IMR-90 (cell line): Measurements from ENCODE around the gene UNC13C. TPM values are rescaled to one million over a fixed set of nuclear protein-coding genes. Genes with fewer than 3 reads are reported as not detected.

Experiments
- ATAC-seq: fragments of 200-7000 bp; cut with Tn5 transposase; 2 replicates; pipeline ENCODE4 v1.9.1; 2020; ENCODE audit warnings: low read depth, mild to moderate bottlenecking, moderate library complexity
- BruUV-seq: library from RNA; stranded (reverse); fragments of 400-500 nt; replicated peaks from 2 replicates; lab custom pipeline; 2021; lab: Mats Ljungman, UMichigan
- CTCF ChIA-PET: fragments of 300-600 bp; formaldehyde crosslinking; extraction: SDS; loops from one replicate; lab custom pipeline; 2021; ENCODE audit warnings: antibody characterized with exemption; lab: Yijun Ruan, JAX
- POLR2A ChIA-PET: fragments of 300-600 bp; sonication (Branson Sonifier 250); formaldehyde crosslinking; loops from one replicate; lab custom pipeline; 2022; ENCODE audit warnings: antibody characterized with exemption; ENCODE audit not compliant: unreplicated experiment; lab: Charles Lee
- DNase-seq: peaks from one replicate; pipeline ENCODE4 v3.0.0; 2013
- H2AFZ ChIP-seq: replicated peaks from 2 replicates; pipeline ENCODE3; 2013; ENCODE audit warnings: low read length, mild to moderate bottlenecking; ENCODE audit not compliant: poor library complexity
- H2AK5ac ChIP-seq: 2 replicates; pipeline ENCODE4 v1.6.1; 2013; ENCODE audit warnings: low read depth, low read length, inconsistent platforms
- H2AK9ac ChIP-seq: replicated peaks from 2 replicates; pipeline ENCODE3; 2013; ENCODE audit warnings: mild to moderate bottlenecking, low read depth, low read length, moderate library complexity; ENCODE audit not compliant: poor library complexity
- H2BK120ac ChIP-seq: 2 replicates; pipeline ENCODE4 v1.6.1; 2013; ENCODE audit warnings: low read depth, low read length, inconsistent platforms
- H2BK15ac ChIP-seq: 3 replicates; pipeline ENCODE4 v1.6.1; 2013; ENCODE audit warnings: low read depth, low read length, inconsistent platforms
- H2BK20ac ChIP-seq: 2 replicates; pipeline ENCODE4 v1.6.1; 2013; ENCODE audit warnings: low read depth, mild to moderate bottlenecking, inconsistent platforms, low read length, moderate library complexity
- H2BK5ac ChIP-seq: 2 replicates; pipeline ENCODE4 v1.6.1; 2013; ENCODE audit warnings: mild to moderate bottlenecking, low read depth, low read length, inconsistent platforms; ENCODE audit not compliant: poor library complexity, severe bottlenecking
- H3K14ac ChIP-seq: replicated peaks from 2 replicates; pipeline ENCODE4 v1.6.1; 2013; ENCODE audit warnings: low read depth, low read length, inconsistent platforms
- H3K18ac ChIP-seq: 2 replicates; pipeline ENCODE4 v1.6.1; 2013; ENCODE audit warnings: low read depth, low read length, control low read depth
- H3K23ac ChIP-seq: 2 replicates; pipeline ENCODE4 v1.6.1; 2013; ENCODE audit warnings: low read depth, low read length, inconsistent platforms
- H3K27ac ChIP-seq: 2 replicates; pipeline ENCODE4 v1.5.1; 2013; ENCODE audit warnings: mild to moderate bottlenecking, control low read depth, low read length; ENCODE audit not compliant: insufficient read depth
- H3K27me3 ChIP-seq: 2 replicates; pipeline ENCODE4 v1.6.1; 2013; ENCODE audit warnings: low read length; ENCODE audit not compliant: control insufficient read depth, insufficient read depth
- H3K36me3 ChIP-seq: 2 replicates; pipeline ENCODE4 v1.6.1; 2013; ENCODE audit warnings: low read length, mixed read lengths; ENCODE audit not compliant: control insufficient read depth, insufficient read depth
- H3K4ac ChIP-seq: 2 replicates; pipeline ENCODE4 v1.6.1; 2013; ENCODE audit warnings: low read depth, low read length, inconsistent platforms
- H3K4me1 ChIP-seq: 2 replicates; pipeline ENCODE4 v1.6.1; 2013; ENCODE audit warnings: low read length, mixed read lengths; ENCODE audit not compliant: control insufficient read depth, insufficient read depth
- H3K4me2 ChIP-seq: 2 replicates; pipeline ENCODE4 v1.6.1; 2013; ENCODE audit warnings: low read depth, mild to moderate bottlenecking, control low read depth, low read length, moderate library complexity
- H3K4me3 ChIP-seq: 2 replicates; pipeline ENCODE4 v1.5.1; 2013; ENCODE audit warnings: low read depth, mild to moderate bottlenecking, control low read depth, low read length, moderate library complexity; ENCODE audit not compliant: insufficient read depth
- H3K56ac ChIP-seq: 2 replicates; pipeline ENCODE4 v1.6.1; 2013; ENCODE audit warnings: low read length, inconsistent platforms; ENCODE audit not compliant: insufficient read depth; ENCODE audit errors: extremely low read depth
- H3K79me1 ChIP-seq, 2 experiments: 2 replicates each; pipeline ENCODE4 v1.6.1; 2013; ENCODE audit warnings: low read length in 2 of 2, inconsistent platforms in 1 of 2, low read depth in 1 of 2
- H3K9ac ChIP-seq: 2 replicates; pipeline ENCODE4 v1.6.1; 2013; ENCODE audit warnings: low read depth, low read length, control low read depth
- H3K9me1 ChIP-seq: 2 replicates; pipeline ENCODE4 v1.6.1; 2013; ENCODE audit warnings: low read length, inconsistent platforms; ENCODE audit not compliant: insufficient read depth
- H3K9me3 ChIP-seq: 2 replicates; pipeline ENCODE4 v1.6.1; 2013; ENCODE audit warnings: low read length; ENCODE audit not compliant: control insufficient read depth, insufficient read depth
- H4K20me1 ChIP-seq: 2 replicates; pipeline ENCODE4 v1.6.1; 2013; ENCODE audit warnings: low read length, inconsistent platforms; ENCODE audit not compliant: insufficient read depth
- H4K5ac ChIP-seq: 2 replicates; pipeline ENCODE4 v1.6.1; 2013; ENCODE audit warnings: mild to moderate bottlenecking, low read depth, low read length, control low read depth
- H4K8ac ChIP-seq, 2 experiments: 2 replicates each; pipeline ENCODE4 v1.6.1; 2013; ENCODE audit warnings: low read depth in 2 of 2, low read length in 2 of 2, control low read depth in 1 of 2, inconsistent platforms in 1 of 2
- H4K91ac ChIP-seq: 2 replicates; pipeline ENCODE4 v1.6.1; 2013; ENCODE audit warnings: low read depth, low read length, inconsistent platforms; ENCODE audit not compliant: insufficient read depth
- BHLHE40 ChIP-seq: fragments of 150-350 bp; IDR thresholded peaks from 2 replicates; pipeline ENCODE4 v1.6.1; 2016; ENCODE audit warnings: mild to moderate bottlenecking, low read depth, low read length
- CEBPB ChIP-seq: IDR thresholded peaks from 2 replicates; pipeline ENCODE4 v1.6.1; 2012; ENCODE audit warnings: low read depth, low read length, improper control_type of control experiment
- CHD1 ChIP-seq: IDR thresholded peaks from 2 replicates; pipeline ENCODE4 v1.6.1; 2012; ENCODE audit warnings: low read depth, low read length, improper control_type of control experiment
- MAFK ChIP-seq: IDR thresholded peaks from 2 replicates; pipeline ENCODE4 v1.6.1; 2012; ENCODE audit warnings: low read depth, low read length, improper control_type of control experiment
- MAZ ChIP-seq: IDR thresholded peaks from 2 replicates; pipeline ENCODE4 v1.6.1; 2012; ENCODE audit warnings: low read depth, mild to moderate bottlenecking, low read length, improper control_type of control experiment, moderate library complexity, borderline replicate concordance
- MXI1 ChIP-seq: IDR thresholded peaks from 2 replicates; pipeline ENCODE4 v1.6.1; 2012; ENCODE audit warnings: low read depth, mild to moderate bottlenecking, low read length, moderate library complexity, borderline replicate concordance
- RFX5 ChIP-seq: IDR thresholded peaks from 2 replicates; pipeline ENCODE4 v1.8.0; 2012; ENCODE audit warnings: low read depth, mild to moderate bottlenecking, low read length, moderate library complexity
- WGBS, 2 experiments: methylation state at CpG; one replicate each; pipeline versions ENCODE4 v1.1.5 to v1.1.7; 2013; ENCODE audit warnings: missing lambda C conversion rate in 2 of 2; ENCODE audit not compliant: insufficient read length in 1 of 2; ENCODE audit errors: extremely low coverage in 2 of 2; 5-methylcytosine and 5-hydroxymethylcytosine counted together
- dilution Hi-C: fragments of 300-500 bp; cut with HindIII; formaldehyde crosslinking; loops from one replicate; pipeline ENCODE4 v1.14.3; 2018; ENCODE audit warnings: low sequenced_read_pairs; ENCODE audit not compliant: unreplicated experiment
- in situ Hi-C: fragments of 300-500 bp; cut with MboI; formaldehyde crosslinking; loops from 3 replicates; pipeline ENCODE4 v1.14.3; 2019; ENCODE audit warnings: low sequenced_read_pairs, inconsistent platforms, mixed read lengths
- intact Hi-C: fragments of 100-400 bp; cut with micrococcal nuclease; formaldehyde crosslinking; loops from 2 replicates; pipeline ENCODE4 v1.10.0; 2022
- polyA plus RNA-seq, 3 experiments: library from polyadenylated mRNA; depleted of rRNA; stranded (reverse); fragments of >200 nt; gene quantifications; 2 replicates each; pipeline ENCODE4 v1.2.3, GENCODE V29; 2012; ENCODE audit warnings: low replicate concordance in 1 of 3
- total RNA-seq: library from RNA; depleted of rRNA; stranded (reverse); fragments of >200 nt; gene quantifications from 2 replicates; pipeline ENCODE4 v1.2.3, GENCODE V29; 2012

UNC13C gene
- total and polyA plus RNA-seq, 2 of the 4 experiments (the other 2 are of a cell fraction), result not detected

- Histone ChIP-seq H4K5ac (no peak overlapping the region), H3K4me3 (no peak overlapping the region)
Measured at GRCh38 chr15:54109014-54109413, 130.8 kb downstream of the UNC13C start.

More at GRCh38 chr15:54109014-54109413, 130.8 kb downstream of the UNC13C start:
- Histone ChIP-seq H3K27me3 (no peaks in the 10 kb centered on the region), H2AK5ac (no peak overlapping the region), H3K27ac (no peak overlapping the region), H2BK15ac (no peak overlapping the region), H3K18ac (no peak overlapping the region), H3K56ac (no peak overlapping the region), H3K14ac (no peak overlapping the region), H2BK5ac (no peak overlapping the region), H4K91ac (no peak overlapping the region), H2BK120ac (no peak overlapping the region), H3K23ac (no peak overlapping the region), H2AFZ (no peak overlapping the region), H3K79me1 (no peaks in the 10 kb centered on the region), H3K4ac (no peak overlapping the region), H3K9me3 (no peaks in the 10 kb centered on the region), H4K20me1 (no peaks in the 10 kb centered on the region), H3K4me2 (no peak overlapping the region), H3K4me1 (no peaks in the 10 kb centered on the region), H2AK9ac (no peak overlapping the region), H4K8ac (no peak overlapping the region), H3K9ac (no peak overlapping the region), H2BK20ac (no peak overlapping the region), H3K9me1 (no peaks in the 10 kb centered on the region), H3K36me3 (no peaks in the 10 kb centered on the region)
- in situ Hi-C loops (no loop called here), dilution Hi-C loops (no loop called here), intact Hi-C loops (no loop called here)
- no peak for ATAC-seq
- BruUV-seq, result no TSS peak
- ChIA-PET CTCF (no interaction called here), POLR2A (no interaction called here)
- WGBS, 2 experiments, result no CpG with 5 or more reads among the region's 2 CpGs
- DNase-seq, result no peak
- no peak for TF ChIP-seq RFX5
- TF ChIP-seq MAFK, result no peak
- TF ChIP-seq CEBPB, result no peak
- TF ChIP-seq MXI1, result no peak
- no peak for TF ChIP-seq CHD1
- TF ChIP-seq MAZ, result no peak
- TF ChIP-seq BHLHE40, result no peak
